A673 (cell line): ENCODE measurements around the gene SCAP. TPM values are rescaled to one million over a fixed set of nuclear protein-coding genes. Genes with fewer than 3 reads are reported as not detected.

Experiments used
- BruUV-seq: library from RNA; stranded (reverse); fragments of 400-500 nt; replicated peaks from 2 replicates; lab custom pipeline; 2021; lab: Mats Ljungman, UMichigan
- CTCF ChIA-PET: fragments of 300-600 bp; sonication (Branson Sonifier 250); formaldehyde crosslinking; loops from one replicate; lab custom pipeline; 2022; ENCODE audit warnings: antibody characterized with exemption; lab: Charles Lee
- POLR2A ChIA-PET: fragments of 300-600 bp; sonication (Branson Sonifier 250); formaldehyde crosslinking; loops from one replicate; lab custom pipeline; 2022; ENCODE audit warnings: antibody characterized with exemption; ENCODE audit not compliant: low non-redundant PET; lab: Charles Lee
- DNase-seq: peaks from one replicate; pipeline ENCODE4 v3.0.0-alpha.2; 2015; ENCODE audit warnings: low spot score
- H3K27ac ChIP-seq: fragments of 200-600 bp; sonication (generic); 2 replicates; pipeline ENCODE4 v1.5.1; 2016; ENCODE audit warnings: mixed run types, low read depth, mild to moderate bottlenecking, mixed read lengths, antibody characterized with exemption, low read length; ENCODE audit not compliant: poor library complexity, severe bottlenecking
- H3K27me3 ChIP-seq: fragments of 200-600 bp; sonication (generic); replicated peaks from 2 replicates; pipeline ENCODE4 v1.6.1; 2017; ENCODE audit warnings: mixed run types, low read depth, mild to moderate bottlenecking, mixed read lengths, antibody characterized with exemption, low read length; ENCODE audit not compliant: insufficient read depth, poor library complexity
- H3K36me3 ChIP-seq: fragments of 200-600 bp; sonication (generic); 2 replicates; pipeline ENCODE4 v1.6.1; 2016; ENCODE audit warnings: mixed run types, mild to moderate bottlenecking, mixed read lengths, antibody characterized with exemption, low read length; ENCODE audit not compliant: insufficient read depth, poor library complexity, severe bottlenecking
- H3K4me1 ChIP-seq: fragments of 200-600 bp; sonication (generic); 2 replicates; pipeline ENCODE4 v1.6.1; 2017; ENCODE audit warnings: mixed run types, mild to moderate bottlenecking, mixed read lengths, antibody characterized with exemption, low read length; ENCODE audit not compliant: insufficient read depth, poor library complexity, severe bottlenecking
- H3K4me3 ChIP-seq: fragments of 200-600 bp; sonication (generic); 2 replicates; pipeline ENCODE4 v1.5.1; 2016; ENCODE audit warnings: low read depth, mixed run types, mild to moderate bottlenecking, mixed read lengths, low read length; ENCODE audit not compliant: poor library complexity, severe bottlenecking
- H3K9me3 ChIP-seq: fragments of 200-600 bp; sonication (generic); 2 replicates; pipeline ENCODE4 v1.6.1; 2016; ENCODE audit warnings: mixed run types, low read depth, mild to moderate bottlenecking, mixed read lengths, antibody characterized with exemption, low read length; ENCODE audit not compliant: poor library complexity, severe bottlenecking
- EZH2 ChIP-seq: fragments of 200-600 bp; sonication (generic); IDR thresholded peaks from 2 replicates; pipeline ENCODE4 v1.6.1; 2017; ENCODE audit warnings: borderline replicate concordance, low read depth, mild to moderate bottlenecking, mixed read lengths, antibody characterized with exemption, low read length; ENCODE audit not compliant: poor library complexity, severe bottlenecking
- intact Hi-C: fragments of 100-400 bp; cut with micrococcal nuclease; formaldehyde crosslinking; loops from one replicate; pipeline ENCODE4 v1.10.0; 2022; ENCODE audit not compliant: unreplicated experiment
- total RNA-seq: library from RNA; stranded (reverse); gene quantifications from 2 replicates; pipeline ENCODE4 v1.2.3, GENCODE V29; 2021
- TF ChIP-seq, protein P1 (sequence below): fragments of 300-800, 200-600 bp; sonication (generic); conservative IDR thresholded peaks from 2 replicates; pipeline ENCODE4 v1.5.1; 2017; ENCODE audit warnings: low read depth, mild to moderate bottlenecking, antibody characterized with exemption, low read length, moderate library complexity, mixed read lengths

Gene SCAP
- total RNA-seq, 1 experiment from 2014 or later, result 43.4 TPM

DNA sequence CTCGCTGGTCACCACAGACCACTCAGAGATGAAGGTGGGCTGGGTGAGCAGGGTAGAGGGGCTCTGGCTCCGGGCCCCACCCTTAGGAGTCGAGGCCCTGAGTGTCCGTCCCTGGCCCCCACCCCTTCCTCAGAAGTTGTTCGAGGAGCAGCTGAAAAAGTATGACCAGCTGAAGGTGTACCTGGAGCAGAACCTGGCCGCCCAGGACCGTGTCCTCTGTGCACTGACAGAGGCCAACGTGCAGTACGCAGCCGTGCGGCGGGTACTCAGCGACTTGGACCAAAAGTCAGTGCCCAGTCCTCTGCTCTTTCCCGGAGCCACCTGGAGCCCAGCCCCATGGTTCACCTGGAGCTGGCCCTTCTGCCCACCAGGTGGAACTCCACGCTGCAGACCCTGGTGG is 66.5 kb downstream of the SCAP start:
- no peak overlapping the region for H3K4me3 ChIP-seq
- H3K9me3 ChIP-seq, result no peaks in the 10 kb centered on the region
- peaks cover 8% of the 10 kb centered on the region for H3K36me3 ChIP-seq
- TF ChIP-seq, protein P1, sequence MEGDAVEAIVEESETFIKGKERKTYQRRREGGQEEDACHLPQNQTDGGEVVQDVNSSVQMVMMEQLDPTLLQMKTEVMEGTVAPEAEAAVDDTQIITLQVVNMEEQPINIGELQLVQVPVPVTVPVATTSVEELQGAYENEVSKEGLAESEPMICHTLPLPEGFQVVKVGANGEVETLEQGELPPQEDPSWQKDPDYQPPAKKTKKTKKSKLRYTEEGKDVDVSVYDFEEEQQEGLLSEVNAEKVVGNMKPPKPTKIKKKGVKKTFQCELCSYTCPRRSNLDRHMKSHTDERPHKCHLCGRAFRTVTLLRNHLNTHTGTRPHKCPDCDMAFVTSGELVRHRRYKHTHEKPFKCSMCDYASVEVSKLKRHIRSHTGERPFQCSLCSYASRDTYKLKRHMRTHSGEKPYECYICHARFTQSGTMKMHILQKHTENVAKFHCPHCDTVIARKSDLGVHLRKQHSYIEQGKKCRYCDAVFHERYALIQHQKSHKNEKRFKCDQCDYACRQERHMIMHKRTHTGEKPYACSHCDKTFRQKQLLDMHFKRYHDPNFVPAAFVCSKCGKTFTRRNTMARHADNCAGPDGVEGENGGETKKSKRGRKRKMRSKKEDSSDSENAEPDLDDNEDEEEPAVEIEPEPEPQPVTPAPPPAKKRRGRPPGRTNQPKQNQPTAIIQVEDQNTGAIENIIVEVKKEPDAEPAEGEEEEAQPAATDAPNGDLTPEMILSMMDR, result no peak
- TF ChIP-seq EZH2, result no peak
- ChIA-PET POLR2A (no interaction called here), CTCF (no interaction called here)
- no peaks in the 10 kb centered on the region for H3K27me3 ChIP-seq
- H3K27ac ChIP-seq, result no peak overlapping the region
- no TSS peak for BruUV-seq
- H3K4me1 ChIP-seq, result no peaks in the 10 kb centered on the region
- DNase-seq, result no peak
- intact Hi-C loops, result no loop called here

DNA sequence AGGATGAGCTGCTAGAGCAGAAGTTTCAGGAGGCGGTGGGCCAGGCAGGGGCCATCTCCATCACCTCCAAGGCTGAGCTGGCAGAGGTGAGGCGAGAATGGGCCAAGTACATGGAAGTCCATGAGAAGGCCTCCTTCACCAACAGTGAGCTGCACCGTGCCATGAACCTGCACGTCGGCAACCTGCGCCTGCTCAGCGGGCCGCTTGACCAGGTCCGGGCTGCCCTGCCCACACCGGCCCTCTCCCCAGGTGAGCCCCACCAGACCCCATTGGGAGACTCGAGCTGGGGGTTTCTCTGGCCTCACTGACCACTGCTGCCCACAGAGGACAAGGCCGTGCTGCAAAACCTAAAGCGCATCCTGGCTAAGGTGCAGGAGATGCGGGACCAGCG is 66.9 kb downstream of the SCAP start:
- peaks cover 6% of the 10 kb centered on the region for H3K36me3 ChIP-seq
- TF ChIP-seq EZH2, result no peak
- TF ChIP-seq, protein P1, result no peak
- H3K9me3 ChIP-seq, result no peaks in the 10 kb centered on the region
- H3K4me3 ChIP-seq, result no peak overlapping the region
- H3K27me3 ChIP-seq, result no peaks in the 10 kb centered on the region
- H3K27ac ChIP-seq, result no peak overlapping the region
- no peaks in the 10 kb centered on the region for H3K4me1 ChIP-seq
- POLR2A ChIA-PET, result no interaction called here
- BruUV-seq, result no TSS peak
- no peak for DNase-seq
- intact Hi-C loops, result no loop called here
- CTCF ChIA-PET, result no interaction called here

DNA sequence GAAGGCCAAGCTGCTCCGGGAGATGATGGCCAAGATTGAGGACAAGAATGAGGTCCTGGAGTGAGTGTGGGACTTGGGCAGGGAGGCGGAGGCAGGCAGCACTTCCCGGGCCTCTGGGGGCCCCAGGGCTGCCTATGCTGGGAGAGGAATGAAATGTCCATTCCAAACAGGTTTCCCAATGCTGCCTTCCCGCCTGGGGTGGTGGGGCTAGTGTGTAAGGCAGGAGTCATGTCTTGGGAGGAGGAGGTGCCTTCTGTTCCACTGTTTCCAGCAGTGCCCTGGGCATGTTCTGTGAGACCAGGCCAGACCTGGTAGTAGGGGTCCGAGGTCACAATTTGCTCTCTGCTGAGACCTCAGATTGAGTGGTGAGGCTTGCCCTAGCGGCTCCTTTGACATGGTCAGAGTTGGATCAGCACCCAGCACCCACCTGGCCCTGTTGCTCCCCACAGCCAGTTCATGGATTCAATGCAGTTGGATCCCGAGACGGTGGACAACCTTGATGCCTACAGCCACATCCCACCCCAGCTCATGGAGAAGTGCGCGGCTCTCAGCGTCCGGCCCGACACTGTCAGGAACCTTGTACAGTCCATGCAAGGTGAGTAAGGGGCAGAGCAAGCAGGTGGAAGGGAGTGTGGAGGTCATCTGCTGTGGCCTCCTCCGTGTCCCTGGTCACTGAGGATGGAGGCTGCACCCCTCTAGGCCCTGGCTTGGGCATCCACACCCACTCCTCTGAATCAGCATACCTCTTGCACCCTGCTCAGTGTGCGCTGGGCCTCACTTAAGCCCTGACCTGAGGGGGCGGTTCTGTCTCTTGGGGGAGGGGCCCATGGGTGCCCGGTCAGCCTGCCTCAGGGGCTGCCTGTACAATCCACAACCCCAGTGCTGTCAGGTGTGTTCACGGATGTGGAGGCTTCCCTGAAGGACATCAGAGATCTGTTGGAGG is 67.6 kb downstream of the SCAP start:
- Histone ChIP-seq H3K27ac (no peak overlapping the region), H3K36me3 (peaks cover 3% of the 10 kb centered on the region), H3K4me1 (no peaks in the 10 kb centered on the region), H3K9me3 (no peaks in the 10 kb centered on the region), H3K4me3 (no peak overlapping the region), H3K27me3 (no peaks in the 10 kb centered on the region)
- intact Hi-C loops, result no loop called here
- CTCF ChIA-PET, result no interaction called here
- TF ChIP-seq EZH2, result no peak
- TF ChIP-seq, protein P1, result no peak
- no TSS peak for BruUV-seq
- POLR2A ChIA-PET, result no interaction called here
- DNase-seq, result no peak
